Activated T-cell treated with anti-CD3 and anti-CD28 coated beads, Interleukin-2, amount 50 U/mL, for 48 hours (primary cell): Measurements from ENCODE around the gene STOM.
A peak's percentile ranks its signal among the peaks of the same experiment; 100 is the strongest.
"Not testable (repeated sequence)": the region's sequence is repeated elsewhere in the genome, so short reads cannot be mapped to it uniquely, and the experiment has no call there.

Experiments
- DNase-seq, 2 experiments: peaks; one replicate each; pipeline ENCODE4 v3.0.0-alpha.2; 2020

The STOM gene

DNA sequence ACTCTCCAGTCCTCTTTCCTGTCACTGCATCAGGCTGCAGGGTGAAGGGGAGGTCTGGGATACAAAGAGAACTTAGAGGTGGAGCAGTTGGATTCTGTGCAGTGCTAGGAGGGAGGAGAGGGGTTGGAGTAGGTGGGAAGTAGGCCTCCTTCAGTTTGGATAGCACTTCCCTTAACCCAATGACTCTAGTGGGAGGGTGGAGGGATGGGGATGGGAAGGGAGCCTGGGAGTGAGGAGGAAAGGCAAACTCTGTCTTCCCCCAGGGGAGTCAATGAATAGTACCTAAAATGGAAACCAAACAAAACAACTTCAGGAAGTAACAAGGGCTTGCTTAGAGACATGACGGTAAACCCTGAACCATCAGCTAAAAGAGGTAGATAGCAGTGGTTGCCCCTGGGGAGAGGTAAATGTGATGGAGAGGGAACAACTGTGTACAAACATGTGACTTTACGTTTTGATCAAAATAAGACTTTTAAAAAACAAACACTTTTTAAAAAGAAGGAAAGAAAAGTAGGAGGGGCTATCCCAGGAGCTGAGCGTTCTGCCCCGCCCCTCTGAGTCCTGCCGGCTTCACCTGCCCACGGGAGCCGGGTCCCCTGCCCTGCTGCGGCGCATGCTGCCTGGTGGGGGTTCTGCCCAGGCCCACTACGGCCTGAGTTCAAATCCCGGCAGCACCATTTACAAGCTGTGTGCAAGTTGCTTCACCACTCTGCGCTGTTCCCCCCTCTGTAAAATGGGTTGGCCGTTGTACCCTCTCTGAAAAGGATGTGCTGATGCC, 71.2 kb downstream of the STOM start:
- peak in 1 of 2 experiments; percentile 27 for DNase-seq

DNA sequence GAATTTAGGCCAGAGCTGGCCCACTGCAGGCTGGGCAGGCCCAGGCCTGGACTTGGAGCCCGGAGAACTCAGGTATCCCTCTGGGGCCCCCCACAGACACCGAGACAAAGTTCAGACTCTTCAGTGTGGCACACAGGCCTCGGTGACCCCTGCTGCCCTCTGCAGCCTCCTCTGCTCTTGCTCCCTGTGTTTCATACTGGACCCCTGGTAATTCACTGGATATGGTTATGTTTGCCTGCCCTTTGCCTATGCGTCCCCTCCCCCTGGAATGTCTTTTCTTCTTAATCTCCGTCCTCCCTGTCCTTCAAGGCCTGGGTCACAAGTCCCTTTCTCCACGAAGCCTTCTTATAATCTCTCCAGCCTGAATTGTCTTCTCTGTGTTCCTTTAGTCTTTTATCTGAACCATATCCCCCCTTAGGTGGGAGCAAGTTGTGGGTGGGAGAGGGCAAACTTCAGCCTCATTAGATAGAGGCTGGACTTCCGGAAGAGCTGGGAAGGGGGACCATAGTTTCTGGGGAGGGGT, 72.0 kb downstream of the STOM start:
- no peak for DNase-seq

DNA sequence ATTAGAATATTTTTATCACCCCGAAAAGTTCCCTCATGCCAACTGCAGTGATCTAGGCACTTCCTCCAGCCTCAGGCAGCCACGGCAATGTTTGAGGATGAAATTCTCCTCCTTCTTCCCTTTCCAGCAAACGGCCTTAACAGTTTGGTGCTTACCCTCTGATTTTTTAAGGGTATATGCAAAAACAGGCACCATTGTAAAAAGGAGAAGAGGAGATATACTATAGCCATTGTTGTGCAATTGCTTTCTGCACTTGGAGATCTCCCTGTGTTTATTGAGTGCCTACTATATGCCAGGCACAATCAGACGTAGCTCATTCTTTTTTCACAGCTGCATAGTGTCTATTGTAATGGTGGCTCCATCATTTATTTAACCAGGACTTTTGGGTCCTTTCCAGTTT, 72.7 kb downstream of the STOM start:
- DNase-seq: no peak

DNA sequence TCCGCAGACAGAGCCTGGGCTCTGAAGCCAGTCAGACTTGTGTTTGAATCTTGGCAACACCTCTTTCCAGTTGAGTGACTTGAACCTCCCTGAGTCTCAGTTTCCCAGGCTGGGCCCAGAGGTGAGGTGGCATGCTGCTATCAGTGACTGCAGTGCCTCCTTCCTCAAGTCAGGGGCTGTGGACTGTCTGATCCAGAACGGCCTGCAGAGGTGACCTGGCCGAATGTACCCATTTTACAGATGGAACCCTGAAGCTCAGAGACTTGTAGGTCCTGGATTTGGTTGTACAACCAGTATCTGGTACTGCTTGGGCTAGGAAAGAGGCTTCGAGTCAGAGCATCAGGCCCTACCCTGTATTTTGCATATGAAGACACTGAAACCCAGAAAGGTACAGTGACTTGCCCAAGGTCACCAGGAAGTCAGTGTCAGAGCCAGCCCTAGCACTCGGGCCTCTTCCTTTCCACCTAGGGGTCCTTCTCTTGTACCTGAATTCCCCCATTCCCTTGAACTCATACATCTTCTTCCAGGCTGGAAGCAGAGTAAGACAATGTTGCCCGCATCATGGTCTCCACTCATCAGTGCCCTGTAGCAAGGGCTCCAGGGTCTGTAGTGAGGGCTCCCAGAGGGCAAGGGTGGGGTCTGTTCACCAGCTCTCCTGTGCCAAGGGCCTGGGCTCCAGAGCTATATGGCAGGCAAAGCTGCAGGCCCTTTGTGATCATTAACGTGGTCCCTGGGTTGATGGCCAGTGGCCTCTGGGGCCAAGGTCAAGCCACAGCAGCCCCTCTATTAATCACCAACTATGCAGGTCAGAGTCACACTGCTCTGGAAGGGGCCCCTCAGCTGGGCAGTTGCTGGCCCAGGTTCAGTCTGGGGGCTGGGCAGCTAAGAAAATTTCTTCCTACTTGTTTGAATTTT, 73.6 kb downstream of the STOM start:
- no peak for DNase-seq

DNA sequence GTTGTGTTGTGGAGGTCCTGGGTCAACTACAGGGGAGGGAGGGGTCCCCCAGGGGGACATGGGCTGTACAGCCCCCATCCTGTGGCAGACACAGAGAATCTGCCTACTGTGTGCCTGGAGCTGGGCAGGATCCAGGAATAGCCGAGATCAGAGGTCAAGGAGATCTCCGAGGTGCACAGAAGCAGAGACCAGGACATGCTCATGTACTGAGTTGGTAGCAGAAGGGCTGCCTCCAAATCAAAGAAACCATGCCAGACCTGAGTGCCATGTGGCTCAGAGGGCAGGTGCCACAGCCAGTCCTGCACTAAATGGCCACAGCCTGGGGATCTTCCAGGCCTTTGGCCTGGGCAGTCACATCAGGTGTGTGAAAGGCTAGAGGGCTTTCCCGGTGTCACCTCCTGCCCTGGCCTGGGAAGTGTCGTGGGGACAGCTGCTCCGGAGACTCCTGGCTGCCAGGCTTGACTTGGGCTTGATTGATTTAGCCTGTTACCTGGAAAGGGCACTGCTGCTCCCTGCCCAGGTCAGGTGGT, 74.3 kb downstream of the STOM start:
- no peak for DNase-seq

DNA sequence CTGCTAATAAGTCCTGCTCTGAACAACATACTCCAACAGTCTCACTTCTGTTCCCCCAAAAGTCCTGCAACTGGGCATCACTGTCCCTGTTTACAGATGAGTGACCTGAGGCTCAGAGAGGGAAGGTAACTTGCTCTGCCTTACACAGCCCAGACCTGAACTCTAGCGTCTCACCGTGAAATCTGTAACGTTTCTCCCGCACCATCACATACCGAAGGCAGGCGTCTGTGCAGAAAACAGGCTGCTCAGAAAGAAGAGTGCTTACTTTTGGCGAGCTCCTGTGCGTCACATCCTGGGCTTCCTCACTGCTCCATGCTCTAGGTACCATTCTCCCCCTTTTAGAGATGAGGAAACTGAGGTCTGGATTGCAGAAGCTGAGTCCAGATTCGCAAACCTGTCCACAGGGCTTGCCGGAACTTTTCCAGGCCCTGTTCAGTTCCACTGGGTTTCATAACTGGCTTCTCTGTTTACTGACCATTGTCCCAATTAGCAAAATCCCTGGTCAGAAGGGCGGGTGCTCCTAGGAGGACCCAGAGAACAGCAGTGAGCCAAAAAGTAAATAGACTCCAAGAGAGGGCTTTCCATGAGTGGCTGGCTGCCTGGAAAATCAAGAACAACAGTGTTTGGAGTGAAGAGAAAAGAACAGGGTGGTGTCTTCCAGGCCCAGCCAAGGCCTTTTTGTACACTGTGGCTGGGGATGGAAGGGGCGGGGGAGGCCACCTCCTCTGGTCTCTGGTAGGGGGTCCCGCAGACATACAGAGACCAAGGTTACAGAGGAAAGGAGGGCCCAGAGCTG, 75.0 kb downstream of the STOM start:
- no peak for DNase-seq

DNA sequence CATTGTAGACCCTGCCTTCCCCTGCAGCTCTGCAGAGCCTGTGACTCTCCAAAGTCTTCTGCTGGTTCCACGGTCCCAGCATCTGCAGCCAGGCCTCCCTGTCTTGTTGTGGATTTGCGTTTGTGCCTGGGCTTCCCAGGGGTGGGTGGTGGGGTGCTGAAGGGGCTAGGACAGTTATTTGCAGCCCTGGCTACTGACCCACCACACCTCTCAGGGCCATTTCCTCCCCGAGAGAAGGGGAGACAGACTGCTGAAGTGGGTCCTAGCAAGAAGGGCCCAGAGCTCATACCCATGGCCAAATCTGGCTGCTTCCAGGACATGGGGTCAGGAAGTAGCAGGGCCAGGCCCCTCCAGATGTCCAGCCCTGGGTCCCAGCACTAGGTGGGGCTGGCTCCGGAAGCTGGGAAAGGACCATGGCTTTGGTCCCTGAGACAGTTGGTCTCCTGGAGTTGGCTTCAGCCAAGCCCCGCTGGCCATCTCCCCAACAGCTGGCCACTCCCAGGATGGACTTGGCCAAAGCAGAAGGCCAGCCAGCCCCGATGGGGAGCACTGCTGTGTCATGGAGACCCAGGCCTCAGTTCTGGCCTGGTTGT, 75.8 kb downstream of the STOM start:
- no peak for DNase-seq

DNA sequence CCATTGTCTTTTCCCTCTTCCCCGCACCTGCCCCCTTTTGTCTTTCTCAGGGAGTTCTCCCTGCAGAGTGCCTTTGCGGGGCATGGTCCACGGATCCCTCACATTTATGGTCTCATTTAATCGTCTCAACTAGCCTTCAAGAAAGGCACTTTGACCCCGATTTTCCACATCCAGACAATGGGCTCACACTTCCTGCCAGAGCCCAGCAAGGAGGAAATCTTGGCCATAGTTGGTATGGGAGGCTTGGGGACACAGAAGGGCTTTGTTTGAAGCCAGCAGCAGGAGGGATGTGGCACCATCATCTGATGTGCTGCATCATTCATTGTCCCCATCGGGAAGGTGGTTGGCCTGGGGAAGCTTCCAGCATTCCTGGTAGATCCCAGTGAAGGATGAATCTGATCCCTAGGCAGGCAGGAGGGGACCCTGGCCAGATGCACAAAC, 77.2 kb downstream of the STOM start:
- no peak for DNase-seq

DNA sequence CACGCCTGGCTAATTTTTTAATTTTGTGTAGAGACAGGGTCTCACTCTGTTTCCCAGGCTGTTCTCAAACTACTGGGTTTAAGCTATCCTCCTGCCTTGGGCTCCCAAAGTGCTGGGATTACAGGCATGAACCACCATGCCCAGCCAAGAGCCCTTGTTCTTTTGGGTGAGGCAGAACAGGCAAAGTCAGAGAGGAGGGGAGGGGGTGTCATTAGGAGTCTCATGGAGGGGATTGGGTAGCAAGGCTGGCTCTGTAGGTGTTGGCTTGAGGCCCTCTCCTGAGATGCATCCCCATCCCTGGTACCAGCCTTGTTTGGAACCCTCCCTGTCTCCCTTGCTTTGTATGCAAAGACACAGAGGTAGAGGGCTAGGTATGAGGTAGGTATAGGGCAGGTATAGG, 78.0 kb downstream of the STOM start:
- no peak for DNase-seq

DNA sequence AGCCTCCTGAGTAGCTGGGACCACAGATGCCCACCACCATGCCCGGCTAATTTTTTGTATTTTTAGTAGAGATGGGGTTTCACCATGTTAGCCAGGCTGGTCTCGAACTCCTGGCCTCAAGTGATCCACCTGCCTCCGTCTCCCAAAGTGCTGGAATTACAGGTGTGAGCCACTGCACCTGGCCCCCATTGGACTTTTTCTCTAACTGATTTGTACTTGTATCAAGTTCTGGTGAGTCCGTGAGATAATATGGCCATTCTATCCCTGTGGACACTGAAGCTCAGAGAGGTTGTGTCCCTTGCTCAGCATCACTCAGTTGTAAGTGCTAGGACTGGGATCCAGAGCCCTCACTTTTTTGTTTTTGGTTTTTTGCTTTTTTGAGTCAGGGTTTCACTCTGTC, 78.5 kb downstream of the STOM start:
- not testable (repeated sequence) for DNase-seq

DNA sequence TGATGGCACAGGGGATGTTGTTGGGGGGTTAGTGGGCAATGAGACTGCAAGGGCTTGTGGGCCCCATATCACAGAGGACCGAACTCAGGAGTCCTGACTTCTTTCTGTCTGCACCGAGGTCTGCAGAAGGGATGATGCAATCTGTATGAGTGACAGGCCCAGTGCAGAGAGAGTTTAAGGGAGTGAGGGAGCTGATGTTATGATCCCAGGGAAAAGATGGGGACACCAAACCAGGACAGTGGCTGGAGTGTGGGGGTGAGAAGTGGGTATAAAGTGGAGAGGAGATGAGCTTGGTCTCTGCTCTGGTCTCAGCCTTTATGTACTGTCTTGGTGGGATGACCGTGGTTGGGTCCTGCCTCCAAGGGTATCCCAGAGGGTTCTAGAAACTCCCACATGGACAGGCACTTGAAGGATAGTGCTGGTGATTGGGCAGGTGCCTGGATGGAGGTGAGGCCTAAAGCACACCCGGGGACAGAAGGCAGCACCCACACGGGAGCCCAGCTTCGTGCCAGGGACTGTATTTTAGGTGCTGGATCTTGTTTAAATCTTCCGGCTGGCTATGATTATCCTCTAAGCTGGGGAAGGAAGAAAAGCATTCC, 80.2 kb downstream of the STOM start:
- DNase-seq: no peak

DNA sequence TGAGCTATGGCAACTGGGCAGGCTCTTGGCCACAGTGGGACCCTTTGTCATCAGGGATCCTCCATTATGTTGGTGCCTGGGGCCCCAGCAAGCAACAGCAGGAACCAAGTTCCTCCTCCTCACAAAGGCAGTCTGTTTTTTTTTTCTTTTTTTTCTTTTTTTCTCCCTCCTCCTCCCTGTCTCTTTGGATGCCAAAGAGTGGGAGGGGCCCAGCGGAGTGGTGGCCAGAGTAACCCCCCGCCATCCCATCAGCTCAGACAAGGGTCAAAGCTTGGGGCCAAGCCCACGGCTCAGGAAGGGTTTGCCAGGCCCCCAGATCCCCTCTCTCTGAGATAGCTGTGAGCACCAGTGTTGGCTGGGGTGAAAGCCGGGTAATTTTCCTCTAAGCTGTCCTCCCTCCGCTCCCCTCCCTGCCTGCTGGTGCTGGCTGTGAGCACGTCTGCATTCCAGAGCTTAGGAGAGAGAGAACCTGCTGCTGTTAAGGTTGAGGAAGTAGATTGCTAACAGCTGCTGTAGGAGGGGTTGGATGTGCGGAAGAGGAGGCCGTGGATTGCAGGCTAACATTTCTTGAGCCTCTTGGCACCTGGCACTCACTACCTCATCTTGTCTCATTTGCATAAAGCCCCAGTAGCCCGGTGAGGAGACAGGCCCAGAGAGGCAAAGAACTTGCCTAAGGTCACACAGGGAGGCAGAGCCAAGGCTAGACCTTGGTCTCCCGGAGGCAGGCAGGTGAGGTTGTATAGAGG, 80.9 kb downstream of the STOM start:
- no peak for DNase-seq
